ENCODE results near the gene ABCC9.

GRCh38 chr12:21850419-21850818, 90.8 kb downstream of the ABCC9 start:
- TF ChIP-seq EZH2 (IDR thresholded peaks at IDR 0.05; ENCODE audit: insufficient read depth, poor library complexity, severe bottlenecking) (no peak), EZH2phosphoT487 (IDR thresholded peaks at IDR 0.05; ENCODE audit: insufficient read depth, low read depth) (no peak)

Measured in GM23248 (cell line).